ENCODE results near the gene FRYL.

FRYL gene

DNA sequence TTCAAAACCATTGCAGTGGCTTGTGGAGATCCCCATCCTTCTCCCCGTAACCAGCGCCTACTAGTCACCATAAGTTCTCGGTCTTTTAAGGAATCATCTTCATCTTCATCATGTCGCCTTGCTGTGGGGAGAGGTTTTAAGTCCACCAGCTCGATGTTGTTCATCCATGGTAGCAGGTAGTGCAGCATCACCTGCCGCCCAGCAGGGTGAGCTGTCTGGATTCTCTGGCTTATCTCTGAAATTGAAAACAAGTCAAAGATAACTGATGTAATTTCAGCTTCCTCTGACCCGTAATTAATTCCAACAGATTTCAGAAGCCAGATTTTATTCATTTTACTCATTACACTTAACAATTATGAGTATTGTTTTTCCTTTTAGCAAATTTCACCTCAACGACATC lies 222.6 kb downstream of the FRYL start:
- DNase-seq (ENCODE audit: low spot score), result no peak

DNA sequence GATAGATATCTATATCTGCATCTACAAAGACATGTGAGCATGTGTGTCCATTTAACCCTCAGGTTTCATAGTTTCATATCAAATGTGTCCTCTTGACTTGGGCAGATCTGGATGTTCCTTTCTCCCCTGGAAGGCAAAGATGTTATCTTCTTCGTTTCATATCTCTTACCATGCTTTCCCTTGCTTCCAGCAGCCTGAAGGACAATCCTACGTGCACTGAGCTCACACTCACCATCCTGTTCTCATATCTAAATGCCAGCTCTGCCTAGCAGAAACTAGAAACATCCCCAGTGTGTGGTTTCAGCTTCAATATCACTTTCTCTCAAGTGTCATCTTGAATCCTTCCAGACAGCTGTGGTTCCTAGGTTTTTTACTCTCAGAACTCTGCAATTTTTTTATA lies 223.8 kb downstream of the FRYL start:
- DNase-seq (ENCODE audit: low spot score), result no peak

DNA sequence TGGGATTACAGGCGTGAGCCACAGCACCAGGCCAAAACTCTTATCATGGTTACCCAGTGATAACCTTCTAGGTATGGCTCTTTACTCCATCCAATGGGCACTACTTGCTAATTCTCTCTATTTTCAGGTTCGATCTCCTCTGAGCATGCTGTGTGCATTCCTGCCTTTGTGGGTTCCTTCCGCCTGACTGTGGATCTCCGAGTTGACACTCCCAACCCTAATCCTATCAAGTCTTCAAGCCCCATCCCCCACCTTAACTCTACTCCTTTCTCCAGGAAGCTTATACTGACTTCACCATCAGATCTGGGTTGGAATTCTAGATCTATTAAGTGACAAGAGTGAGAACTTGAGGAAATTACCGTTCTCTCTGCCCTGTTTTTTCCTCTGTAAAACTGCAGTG lies 225.5 kb downstream of the FRYL start:
- DNase-seq (ENCODE audit: low spot score), result peak; percentile 45

DNA sequence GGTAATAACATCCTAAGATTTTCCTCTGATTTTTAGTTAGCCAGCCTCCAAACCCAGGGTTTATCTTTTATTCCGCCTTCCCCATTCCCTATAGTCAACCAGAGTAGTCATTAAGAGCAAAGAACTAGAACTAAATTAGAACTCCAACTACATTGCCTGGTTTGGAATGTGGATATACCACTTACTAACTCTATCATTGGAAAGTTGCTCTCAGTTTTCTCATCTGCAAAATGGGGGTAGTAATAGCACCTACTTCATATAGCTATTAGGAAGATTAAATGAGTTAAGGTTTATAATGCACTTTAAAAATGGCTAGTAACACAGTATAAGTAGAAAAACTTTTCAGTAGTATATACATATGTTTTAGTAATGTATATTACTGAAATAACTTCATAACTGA lies 226.4 kb downstream of the FRYL start:
- no peak for DNase-seq (ENCODE audit: low spot score)

DNA sequence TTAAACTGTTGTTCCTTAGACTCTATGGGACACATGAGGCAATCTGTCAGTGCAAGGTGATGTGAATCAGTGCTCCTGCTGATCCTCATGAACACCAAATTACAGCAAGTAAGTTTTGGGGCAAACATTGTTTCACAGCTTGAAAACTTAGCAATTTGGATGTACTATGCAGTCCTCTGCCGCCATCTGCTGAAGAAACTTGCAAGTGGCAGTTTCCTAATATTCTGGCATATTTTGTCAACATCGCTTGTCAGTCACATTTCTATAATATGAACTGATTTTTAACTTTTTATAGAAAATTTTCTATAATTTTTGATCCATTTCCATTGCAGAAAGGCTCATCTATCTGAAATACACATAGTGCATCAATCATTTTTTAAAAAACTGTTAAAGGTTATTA lies 233.7 kb downstream of the FRYL start:
- no peak for DNase-seq (ENCODE audit: low spot score)

DNA sequence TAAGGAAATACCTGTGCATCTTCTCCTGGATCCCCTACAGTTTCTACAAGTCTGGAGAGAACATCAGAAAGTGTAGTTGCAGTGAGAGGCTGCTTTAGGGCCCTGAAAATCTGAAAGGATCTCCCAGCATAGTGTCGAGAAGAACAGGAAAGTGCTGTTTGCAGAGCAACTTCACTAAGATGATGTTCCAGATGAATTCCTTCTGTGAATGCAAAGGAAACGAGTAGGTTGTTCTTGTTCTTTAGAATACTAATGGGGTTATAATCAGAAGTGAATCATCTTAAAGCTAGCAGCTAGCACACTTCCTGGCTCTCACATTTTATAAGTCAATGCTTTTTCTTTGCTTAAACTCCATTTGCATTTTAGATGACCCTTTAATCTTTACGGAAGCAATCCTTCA lies 236.3 kb downstream of the FRYL start:
- DNase-seq (ENCODE audit: low spot score), result no peak

DNA sequence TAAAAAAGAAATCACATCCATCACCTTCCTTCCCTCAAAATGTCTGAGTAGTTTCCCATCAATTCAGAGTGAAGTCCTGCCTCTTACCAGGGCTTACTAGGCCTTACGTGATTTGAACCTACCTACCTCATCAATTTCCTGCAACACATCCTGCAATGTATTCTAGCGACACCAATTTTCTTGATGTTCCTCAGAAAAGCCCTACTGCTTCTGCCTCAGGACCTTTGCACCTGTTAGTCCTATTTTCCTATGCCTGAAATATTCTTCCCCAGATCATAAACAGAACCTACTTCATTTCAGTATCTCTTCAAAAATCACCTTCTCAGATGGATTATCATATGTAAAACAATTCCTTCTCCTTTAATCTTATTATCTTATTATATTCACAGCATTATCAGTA lies 237.2 kb downstream of the FRYL start:
- no peak for DNase-seq (ENCODE audit: low spot score)

DNA sequence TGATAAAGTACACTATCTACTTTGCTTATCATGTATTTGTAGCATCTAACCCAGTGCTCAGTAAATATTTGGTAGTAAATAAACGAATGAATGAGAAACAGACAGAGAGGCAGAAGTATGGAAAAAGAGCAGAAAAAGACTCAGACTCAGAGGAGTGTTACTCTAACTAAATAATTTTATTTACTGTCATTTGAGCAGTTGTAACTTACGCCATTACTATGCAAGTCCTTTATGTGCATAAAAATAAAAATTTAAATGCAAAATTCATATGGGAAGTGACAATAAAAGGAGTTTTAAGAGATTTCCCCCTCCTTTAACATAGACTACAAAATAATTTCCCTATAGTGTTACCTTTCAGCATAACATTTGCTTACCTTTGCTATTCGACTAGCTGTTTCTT lies 240.5 kb downstream of the FRYL start:
- DNase-seq (ENCODE audit: low spot score), result no peak

DNA sequence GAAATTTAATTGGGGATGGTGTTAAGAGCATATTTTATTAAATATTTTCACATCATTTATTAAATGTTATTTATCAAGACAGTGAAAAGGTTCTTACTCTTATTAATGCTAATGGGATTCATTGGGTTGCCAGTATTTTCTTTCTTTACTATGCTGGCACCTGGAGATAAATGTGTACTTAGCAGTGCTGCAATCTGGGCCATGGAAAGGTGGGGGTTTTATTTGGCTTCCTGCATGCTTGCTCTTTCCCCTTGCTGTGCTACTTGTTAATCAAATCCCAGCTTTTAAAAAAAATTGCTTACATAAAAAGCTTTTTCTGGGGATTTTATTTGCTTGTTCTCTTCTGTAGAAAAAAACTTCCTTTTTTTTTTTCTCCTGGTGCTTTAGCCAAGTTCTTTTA lies 241.7 kb downstream of the FRYL start:
- DNase-seq (ENCODE audit: low spot score), result no peak

DNA sequence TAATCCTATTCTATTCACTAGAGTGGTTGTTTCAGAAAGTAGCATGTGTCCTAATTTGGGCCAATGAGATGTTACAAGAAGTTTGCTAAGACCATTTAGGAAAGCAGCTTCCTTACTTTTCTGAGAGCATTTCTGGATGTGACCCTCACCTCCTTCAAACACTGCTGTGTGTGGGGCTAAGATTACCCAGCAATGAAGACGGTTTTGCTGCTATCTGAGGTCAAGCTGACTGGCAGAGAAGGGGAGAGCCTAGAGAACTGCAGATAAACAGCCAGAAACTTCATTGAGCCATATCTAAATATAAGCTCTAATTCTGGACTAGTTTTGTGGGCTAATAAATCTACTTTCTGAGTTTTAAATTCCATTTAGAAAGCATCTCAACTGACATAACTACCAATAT lies 253.7 kb downstream of the FRYL start:
- DNase-seq (ENCODE audit: low spot score), result no peak

DNA sequence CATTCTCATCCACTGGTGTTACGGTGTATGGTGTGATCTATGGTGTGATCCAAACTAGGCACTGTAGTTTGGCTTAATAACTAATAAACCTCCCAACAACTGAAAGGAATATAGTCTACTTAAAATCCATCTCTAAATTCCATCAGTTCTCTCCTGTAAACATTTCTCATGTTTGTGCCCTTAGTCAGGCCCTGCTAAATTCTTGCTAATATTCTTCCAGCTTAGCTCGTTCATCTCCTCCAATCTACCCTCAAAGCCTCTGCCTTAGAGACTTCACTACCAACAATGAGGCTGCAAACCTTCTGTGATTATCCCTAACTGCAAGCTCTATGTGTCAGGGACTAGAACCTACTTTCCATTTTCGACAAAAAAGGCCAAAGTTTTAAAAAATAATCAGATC lies 261.9 kb downstream of the FRYL start:
- DNase-seq (ENCODE audit: low spot score), result no peak

DNA sequence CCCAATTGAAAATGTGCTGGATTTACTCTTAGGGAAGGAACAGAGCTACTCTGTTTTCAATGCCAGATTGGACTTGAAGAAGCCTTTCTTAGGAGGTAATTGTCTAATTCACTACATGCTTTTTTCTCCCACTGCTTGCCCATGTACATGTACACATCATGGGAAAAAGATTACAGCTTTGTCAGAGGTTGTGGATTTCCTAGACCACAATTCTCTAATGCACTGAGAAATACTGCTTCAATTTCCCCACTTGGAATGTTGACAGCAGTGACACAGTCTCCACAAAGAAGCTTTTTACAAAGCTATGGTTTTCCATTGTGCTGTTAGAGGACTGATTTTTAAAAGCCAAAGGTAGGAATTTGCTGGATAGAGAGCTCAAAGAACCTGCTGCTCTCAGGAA lies 270.5 kb downstream of the FRYL start:
- no peak for DNase-seq (ENCODE audit: low spot score)

DNA sequence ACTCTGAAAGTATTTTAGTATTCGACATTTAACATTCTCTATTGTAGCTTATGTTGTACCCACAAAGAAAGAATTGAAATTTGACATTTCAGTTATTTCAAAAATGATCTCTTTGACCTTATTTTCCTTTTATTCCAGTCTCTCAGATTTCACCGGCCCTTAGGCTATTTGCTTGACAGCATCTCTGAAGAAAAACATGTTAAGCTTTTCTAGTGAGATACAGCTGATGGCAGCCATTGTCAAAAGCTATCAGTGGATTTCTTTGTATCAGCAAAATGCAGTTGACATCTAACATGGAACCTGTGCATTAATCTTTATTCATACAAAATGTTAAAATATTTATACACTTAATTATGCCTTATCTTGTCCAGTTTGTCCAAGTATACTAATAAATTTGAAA lies 273.4 kb downstream of the FRYL start:
- DNase-seq (ENCODE audit: low spot score), result no peak

DNA sequence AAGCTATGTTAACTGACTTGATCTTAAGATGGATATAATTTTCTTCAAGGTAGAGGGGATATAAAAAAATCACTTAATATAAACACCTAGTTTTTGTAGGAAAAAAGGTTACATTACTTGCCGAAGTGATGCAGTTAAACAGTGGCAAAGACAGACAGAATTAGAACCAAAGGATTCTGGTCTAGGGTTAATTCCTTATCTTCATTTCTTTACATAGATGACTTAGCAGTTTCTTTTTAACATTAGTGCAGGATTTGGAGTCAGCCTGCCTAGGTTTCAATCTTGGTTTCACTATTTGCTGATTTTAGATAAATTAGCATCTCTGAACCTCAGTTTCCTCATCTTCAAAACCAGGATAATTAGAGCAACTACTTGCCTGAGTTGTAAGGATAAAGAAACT lies 275.7 kb downstream of the FRYL start:
- no peak for DNase-seq (ENCODE audit: low spot score)

DNA sequence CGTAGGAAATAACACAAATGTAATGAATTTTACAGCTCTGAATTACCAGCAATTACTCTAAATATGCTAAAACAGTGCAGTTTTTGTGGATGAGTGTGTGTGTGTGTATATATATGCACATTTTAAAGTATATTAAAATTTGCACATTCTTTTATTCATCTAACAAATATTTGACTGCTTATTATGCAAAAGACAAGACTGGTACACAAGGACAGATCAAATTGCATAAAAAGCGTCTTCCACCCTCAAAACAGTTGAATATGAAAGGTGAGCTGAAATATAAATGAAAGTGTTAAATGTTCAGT lies 276.1 kb downstream of the FRYL start:
- DNase-seq (ENCODE audit: low spot score), result no peak

DNA sequence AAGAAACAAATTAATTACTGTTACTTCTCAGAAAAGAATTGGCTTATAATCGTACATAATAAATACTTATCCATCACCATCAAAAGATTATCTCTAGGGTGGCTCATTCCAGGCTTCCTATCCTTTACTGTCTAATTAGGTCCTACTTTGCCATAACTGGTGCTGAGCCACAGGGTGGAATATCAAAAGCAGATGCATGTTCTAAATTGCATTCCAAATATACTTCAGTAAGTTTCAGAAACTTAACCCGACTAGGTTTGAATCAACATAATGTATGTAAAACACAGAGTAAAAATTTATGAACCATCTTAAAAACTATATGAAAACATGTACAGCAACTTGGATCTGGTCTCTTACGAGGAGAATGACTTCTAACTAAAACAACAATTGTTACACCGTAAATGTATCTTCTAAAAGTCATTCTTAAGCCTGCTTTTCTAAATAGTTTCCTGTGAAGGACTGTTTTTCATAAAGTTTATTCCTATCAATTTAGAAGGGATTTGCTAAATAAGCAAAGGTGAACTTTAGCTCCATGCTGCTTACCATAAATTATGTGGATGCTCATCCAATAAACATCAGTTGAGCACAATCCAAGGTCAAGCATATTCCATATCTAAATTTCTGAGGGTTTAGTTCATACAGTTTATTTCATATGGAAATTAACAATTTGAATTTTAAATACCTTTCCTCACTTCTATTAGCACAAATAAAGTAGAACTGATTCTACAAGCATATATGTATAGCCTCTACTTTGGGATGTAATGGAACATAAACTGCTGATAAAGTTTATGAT lies 276.6 kb downstream of the FRYL start:
- no peak for DNase-seq (ENCODE audit: low spot score)

DNA sequence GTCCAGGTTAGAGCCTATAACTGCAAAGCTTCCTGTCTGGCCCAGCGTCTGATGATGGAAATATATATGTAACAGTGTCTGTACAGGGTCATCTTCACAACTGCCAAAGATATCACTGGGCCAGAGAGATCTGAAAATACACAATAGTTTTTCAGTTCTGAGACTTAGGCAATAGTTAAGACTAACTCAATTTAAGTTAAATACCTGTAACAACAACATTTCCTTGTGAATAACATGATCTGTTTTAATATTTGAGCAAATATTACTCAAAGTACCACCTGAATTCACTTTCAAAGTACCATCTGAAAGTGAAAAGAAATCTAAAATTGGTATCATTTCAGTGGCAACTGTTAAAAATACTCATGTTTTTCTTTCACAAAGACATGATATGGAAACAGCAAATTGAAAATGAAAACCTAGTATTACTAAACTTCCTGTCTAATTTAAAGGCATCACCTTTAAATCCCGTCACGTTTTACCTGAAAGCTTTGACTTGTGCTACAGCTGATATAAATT lies 280.5 kb downstream of the FRYL start:
- DNase-seq (ENCODE audit: low spot score), result no peak

DNA sequence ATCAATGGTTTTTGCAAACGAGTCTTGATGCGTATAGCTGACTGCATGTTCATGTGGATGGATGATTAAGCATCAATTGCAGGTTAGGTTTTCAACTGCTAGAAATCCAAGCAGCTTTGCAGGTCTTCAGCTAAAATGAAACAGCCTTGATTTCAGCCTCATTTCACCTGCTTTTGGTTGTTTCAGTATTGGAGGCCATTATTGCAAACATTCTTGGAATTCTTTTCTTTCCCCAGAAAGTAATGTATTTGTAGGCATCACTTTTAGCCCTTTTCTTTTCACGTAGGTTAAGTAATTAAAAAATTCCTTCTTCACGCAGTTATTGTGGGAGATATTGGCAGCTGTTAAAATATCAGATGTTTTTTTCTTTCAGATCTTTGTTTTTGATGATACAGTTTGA lies 281.2 kb downstream of the FRYL start:
- no peak for DNase-seq (ENCODE audit: low spot score)

DNA sequence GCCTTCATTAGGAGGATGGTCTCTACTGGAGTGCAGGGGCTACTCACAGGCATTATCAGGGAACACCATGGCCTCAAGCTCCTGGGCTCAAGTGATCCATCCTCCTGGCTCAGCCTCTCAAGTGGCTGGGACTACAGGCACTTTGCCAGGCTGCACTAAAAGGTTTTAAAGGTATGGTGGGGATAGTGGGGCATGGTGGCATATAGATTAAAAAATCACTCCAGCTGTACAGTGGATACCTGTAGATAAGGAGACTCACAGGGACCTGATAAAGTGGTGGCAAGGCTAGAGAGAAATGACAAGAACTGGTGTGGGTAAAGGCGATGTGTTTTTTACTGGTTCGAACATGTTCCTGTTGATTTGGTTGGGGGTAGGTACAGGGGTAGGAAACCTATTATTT lies 284.1 kb downstream of the FRYL start:
- DNase-seq (ENCODE audit: low spot score), result no peak

DNA sequence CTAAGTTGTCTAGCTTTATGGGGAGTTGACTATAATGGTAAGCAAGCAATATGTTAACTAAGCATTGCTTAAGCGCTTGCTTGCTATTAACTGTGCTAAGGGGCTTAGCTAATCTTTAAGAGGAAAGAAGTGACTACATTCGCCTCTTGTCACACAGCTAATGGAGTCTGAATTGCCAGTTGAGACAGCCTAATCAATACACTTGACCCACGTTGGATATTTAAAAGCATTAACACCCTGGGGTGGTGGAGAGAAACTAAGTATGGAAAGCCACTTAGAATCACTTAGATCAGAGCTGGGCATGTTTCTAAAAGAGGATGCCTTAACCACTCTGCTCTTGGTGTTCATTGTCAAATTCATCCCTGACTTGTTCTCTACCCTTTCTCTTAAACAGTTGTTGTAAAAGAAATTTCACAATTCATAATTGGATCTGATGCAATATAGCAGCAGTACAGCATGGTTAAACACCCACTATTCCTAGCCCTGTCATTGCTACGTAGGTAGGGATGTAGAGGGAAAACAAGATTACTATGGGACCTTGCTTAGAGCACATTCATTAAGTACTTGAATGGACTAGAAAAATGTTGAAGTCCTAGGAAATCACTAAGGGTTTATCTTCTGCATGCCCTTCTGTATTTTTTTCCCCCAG lies 286.5 kb downstream of the FRYL start:
- DNase-seq (ENCODE audit: low spot score), result no peak

DNA sequence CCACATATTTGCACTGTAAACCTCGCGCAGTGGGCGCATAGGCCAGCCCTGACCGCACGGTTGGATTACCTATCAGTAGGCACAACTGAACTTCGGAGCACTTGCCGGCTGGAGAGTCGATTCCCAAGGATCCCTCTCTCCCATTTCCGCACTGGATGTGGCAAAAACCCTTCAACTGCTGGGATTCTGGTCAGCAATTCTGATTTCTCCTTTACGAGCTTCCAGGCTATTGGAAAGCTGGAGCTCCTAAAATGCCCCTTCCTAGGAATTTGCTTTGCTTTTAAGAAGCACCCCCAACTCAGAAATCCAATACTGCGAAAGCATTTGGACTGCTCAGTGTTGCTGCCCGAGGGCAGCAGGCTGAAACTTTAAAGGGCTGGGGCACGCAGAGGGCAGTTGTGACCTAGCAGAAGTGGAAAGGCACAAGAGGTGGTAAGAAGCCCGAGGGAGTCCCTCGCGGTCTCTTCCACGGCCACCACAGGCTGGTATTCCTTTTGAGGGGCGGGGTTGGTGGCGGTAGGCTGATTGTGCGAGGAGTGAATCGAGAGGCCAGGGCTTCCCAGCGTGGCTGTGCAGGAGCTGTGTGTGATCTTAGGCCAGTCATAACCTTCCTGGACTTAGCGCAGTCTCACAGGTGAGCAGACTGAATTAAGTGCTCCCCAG lies 288.4 kb downstream of the FRYL start:
- no peak for DNase-seq (ENCODE audit: low spot score)

DNA sequence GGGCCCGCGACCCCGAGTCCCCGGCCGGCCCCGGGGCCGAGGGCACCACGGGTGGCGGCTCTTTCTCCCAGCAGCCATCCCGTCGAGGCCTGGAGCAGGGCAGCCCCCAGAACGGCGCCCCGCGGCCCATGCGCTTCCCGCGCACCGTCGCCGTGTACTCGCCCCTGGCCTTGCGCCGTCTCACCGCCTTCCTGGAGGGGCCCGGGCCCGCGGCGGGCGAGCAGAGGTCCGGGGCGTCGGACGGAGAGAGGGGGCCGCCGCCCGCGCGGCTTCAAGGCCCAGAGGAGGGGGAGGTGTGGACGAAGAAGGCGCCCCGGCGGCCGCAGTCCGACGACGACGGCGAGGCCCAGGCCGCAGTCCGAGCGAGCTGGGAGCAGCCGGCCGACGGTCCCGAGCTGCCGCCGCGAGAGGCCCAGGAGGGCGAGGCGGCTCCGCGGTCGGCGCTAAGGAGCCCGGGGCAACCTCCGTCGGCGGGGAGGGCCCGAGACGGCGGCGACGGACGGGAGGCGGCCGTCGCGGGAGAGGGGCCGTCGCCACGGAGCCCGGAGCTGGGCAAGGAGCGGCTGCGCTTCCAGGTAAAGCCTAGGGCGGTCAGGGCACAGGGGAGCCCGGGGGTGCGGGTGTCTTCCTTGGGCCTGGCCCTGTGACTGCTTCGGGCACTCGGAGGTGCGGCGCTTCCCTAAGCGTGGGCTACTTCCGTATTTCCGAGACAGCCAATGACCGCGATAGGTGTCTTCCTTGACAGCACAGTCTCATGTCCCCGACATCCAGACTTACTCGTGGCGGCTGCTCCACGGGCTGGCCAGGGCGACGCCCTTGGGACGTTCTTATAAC lies 289.2 kb downstream of the FRYL start:
- DNase-seq (ENCODE audit: low spot score), result peak; percentile 49

Measured in ecto neural progenitor cell (in vitro differentiated cells).